OCI-LY1 (cell line): ENCODE measurements around the gene TICRR.

Experiments
- H2AFZ ChIP-seq: fragments of 200-600 bp; sonication (generic), shearing (Covaris generic); 2 replicates; pipeline ENCODE4 v1.6.0; 2014; ENCODE audit warnings: antibody characterized with exemption, mild to moderate bottlenecking, low read length
- H3F3A ChIP-seq: fragments of 200-600 bp; sonication (generic), shearing (Covaris generic); 2 replicates; pipeline ENCODE4 v1.6.0; 2014; ENCODE audit warnings: mild to moderate bottlenecking, antibody characterized with exemption, low read length, moderate library complexity; ENCODE audit not compliant: insufficient read depth
- H3K27ac ChIP-seq: fragments of 200-600 bp; sonication (generic); 2 replicates; pipeline ENCODE4 v1.5.1; 2014; ENCODE audit warnings: low read length, mixed run types, mild to moderate bottlenecking, low read depth; ENCODE audit not compliant: poor library complexity, severe bottlenecking
- H3K27me3 ChIP-seq: fragments of 200-600 bp; sonication (generic); 2 replicates; pipeline ENCODE4 v1.6.0; 2014; ENCODE audit warnings: antibody characterized with exemption, mild to moderate bottlenecking, low read length, moderate library complexity; ENCODE audit not compliant: insufficient read depth
- H3K36me3 ChIP-seq: fragments of 200-600 bp; sonication (generic); 2 replicates; pipeline ENCODE4 v1.6.1; 2014; ENCODE audit warnings: mild to moderate bottlenecking, antibody characterized with exemption, low read length, moderate library complexity, mixed read lengths; ENCODE audit not compliant: insufficient read depth
- H3K4me1 ChIP-seq: fragments of 200-600 bp; sonication (generic); 2 replicates; pipeline ENCODE4 v1.5.1; 2014; ENCODE audit warnings: mild to moderate bottlenecking, low read length, moderate library complexity; ENCODE audit not compliant: insufficient read depth, severe bottlenecking
- H3K4me2 ChIP-seq: fragments of 200-600 bp; sonication (generic), shearing (Covaris generic); 2 replicates; pipeline ENCODE4 v1.6.1; 2014; ENCODE audit warnings: low read length
- H3K4me3 ChIP-seq: fragments of 200-600 bp; sonication (generic); 2 replicates; pipeline ENCODE4 v1.5.1; 2014; ENCODE audit warnings: low read length, low read depth, mild to moderate bottlenecking, mixed read lengths; ENCODE audit not compliant: poor library complexity, severe bottlenecking
- H3K79me2 ChIP-seq: fragments of 200-600 bp; shearing (Covaris generic); 2 replicates; pipeline ENCODE4 v1.6.1; 2016; ENCODE audit warnings: mixed run types, low read length, mixed read lengths; ENCODE audit not compliant: insufficient read depth
- H3K9ac ChIP-seq: fragments of 200-600 bp; sonication (generic), shearing (Covaris generic); 2 replicates; pipeline ENCODE4 v1.6.1; 2014; ENCODE audit warnings: mild to moderate bottlenecking, low read length, mixed read lengths
- H3K9me2 ChIP-seq: fragments of 200-600 bp; sonication (generic), shearing (Covaris generic); 2 replicates; pipeline ENCODE4 v1.6.1; 2014; ENCODE audit warnings: low read depth, mild to moderate bottlenecking, low read length, mixed read lengths
- H3K9me3 ChIP-seq: fragments of 200-600 bp; shearing (Covaris generic); 2 replicates; pipeline ENCODE4 v1.6.1; 2014; ENCODE audit warnings: low read length, mixed read lengths
- H4K20me1 ChIP-seq: fragments of 200-600 bp; sonication (generic), shearing (Covaris generic); 2 replicates; pipeline ENCODE4 v1.6.0; 2016; ENCODE audit warnings: mild to moderate bottlenecking, low read length; ENCODE audit not compliant: insufficient read depth
- EZH2 ChIP-seq: fragments of 200-600 bp; sonication (generic), shearing (Covaris generic); IDR thresholded peaks from 2 replicates; pipeline ENCODE4 v1.8.0; 2017; ENCODE audit warnings: borderline replicate concordance, mixed run types, mild to moderate bottlenecking, antibody characterized with exemption, low read length, moderate library complexity, mixed read lengths
- TF ChIP-seq, protein P1 (sequence below): fragments of 200-600 bp; sonication (generic), shearing (Covaris generic); IDR thresholded peaks from 2 replicates; pipeline ENCODE4 v1.5.1; 2017; ENCODE audit warnings: mild to moderate bottlenecking, antibody characterized with exemption, low read length, moderate library complexity, mixed read lengths

TICRR gene

DNA sequence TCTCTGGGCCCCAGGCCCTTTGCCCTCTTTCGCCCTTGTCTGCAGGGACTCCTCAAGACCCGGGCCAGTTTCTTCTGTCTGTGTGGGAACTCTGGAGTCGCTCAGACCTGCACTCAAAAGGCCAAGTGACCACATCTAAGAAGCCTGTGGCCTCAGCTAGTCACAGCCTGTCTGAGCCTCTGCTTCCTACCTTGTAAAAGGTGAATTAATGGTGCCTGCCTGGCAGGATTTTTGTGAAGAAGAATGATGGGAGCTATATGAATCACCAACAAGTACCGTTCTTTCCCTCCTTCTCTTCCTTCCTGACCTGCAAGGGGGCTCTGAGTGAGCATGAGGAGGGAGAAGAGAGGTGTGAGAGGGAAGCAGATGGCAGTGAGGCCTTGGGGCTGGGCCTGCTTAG, 96.4 kb downstream of the TICRR start:
- no peaks in the 10 kb centered on the region for H3K36me3 ChIP-seq
- no peak overlapping the region for H3K4me3 ChIP-seq
- H3K27me3 ChIP-seq: no peaks in the 10 kb centered on the region
- H4K20me1 ChIP-seq: no peaks in the 10 kb centered on the region
- no peaks in the 10 kb centered on the region for H3K79me2 ChIP-seq
- H3K4me1 ChIP-seq: no peaks in the 10 kb centered on the region
- H3K9me3 ChIP-seq: no peaks in the 10 kb centered on the region
- no peak overlapping the region for H3K27ac ChIP-seq
- no peak overlapping the region for H3K4me2 ChIP-seq
- H3F3A ChIP-seq: no peaks in the 10 kb centered on the region
- no peak overlapping the region for H2AFZ ChIP-seq
- TF ChIP-seq, protein P1, sequence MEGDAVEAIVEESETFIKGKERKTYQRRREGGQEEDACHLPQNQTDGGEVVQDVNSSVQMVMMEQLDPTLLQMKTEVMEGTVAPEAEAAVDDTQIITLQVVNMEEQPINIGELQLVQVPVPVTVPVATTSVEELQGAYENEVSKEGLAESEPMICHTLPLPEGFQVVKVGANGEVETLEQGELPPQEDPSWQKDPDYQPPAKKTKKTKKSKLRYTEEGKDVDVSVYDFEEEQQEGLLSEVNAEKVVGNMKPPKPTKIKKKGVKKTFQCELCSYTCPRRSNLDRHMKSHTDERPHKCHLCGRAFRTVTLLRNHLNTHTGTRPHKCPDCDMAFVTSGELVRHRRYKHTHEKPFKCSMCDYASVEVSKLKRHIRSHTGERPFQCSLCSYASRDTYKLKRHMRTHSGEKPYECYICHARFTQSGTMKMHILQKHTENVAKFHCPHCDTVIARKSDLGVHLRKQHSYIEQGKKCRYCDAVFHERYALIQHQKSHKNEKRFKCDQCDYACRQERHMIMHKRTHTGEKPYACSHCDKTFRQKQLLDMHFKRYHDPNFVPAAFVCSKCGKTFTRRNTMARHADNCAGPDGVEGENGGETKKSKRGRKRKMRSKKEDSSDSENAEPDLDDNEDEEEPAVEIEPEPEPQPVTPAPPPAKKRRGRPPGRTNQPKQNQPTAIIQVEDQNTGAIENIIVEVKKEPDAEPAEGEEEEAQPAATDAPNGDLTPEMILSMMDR: no peak
- no peak for TF ChIP-seq EZH2
- no peak overlapping the region for H3K9ac ChIP-seq
- H3K9me2 ChIP-seq: no peaks in the 10 kb centered on the region

DNA sequence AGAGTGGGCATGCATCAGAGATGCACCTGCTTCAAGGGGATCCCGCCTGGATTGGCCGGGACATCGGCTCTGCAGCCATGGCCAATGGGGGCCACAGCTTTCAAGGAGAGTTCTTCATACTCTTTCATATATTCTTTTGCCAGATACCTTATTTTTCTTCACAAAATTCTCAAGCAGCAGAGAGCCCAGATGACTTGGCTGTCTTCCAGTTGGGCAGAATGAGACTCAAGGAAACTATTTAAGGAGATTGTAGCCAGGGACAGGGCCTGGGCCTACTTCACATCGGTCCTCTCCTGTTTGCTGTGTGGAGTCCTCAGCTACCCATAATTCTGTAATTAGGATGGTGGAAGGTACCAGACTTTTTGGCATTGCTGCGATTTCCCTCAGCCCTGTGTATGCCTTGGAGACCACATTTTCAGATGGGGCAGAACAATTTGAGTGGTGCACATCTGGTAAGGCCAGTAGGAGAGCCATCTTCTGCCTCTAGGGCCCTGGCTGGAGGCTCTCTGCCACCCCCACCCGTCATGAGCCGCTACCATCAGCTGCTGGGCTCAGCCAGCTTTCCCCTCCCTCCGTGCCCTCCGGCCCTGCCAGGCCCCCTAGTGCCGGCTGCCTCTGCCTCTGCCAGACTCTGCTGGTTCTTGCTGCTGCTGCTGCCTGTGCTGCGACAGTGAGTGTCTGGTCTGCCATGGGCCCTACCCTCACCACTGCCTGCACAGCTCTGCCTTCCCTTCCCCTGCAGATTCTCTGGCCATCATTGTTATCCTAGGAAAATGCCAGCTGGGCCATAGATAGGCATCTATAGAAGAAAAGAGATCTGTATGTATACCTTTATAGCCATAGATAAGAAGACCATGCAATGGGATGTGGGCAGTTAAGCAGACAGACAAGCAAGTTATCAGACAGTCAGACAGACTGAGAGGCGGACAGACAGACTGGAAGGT, 97.2 kb downstream of the TICRR start:
- no peaks in the 10 kb centered on the region for H3K9me3 ChIP-seq
- no peak overlapping the region for H3K9ac ChIP-seq
- no peaks in the 10 kb centered on the region for H3F3A ChIP-seq
- H3K27ac ChIP-seq: no peak overlapping the region
- no peak overlapping the region for H2AFZ ChIP-seq
- no peak for TF ChIP-seq EZH2
- TF ChIP-seq, protein P1: no peak
- no peaks in the 10 kb centered on the region for H3K4me1 ChIP-seq
- no peak overlapping the region for H3K4me2 ChIP-seq
- no peaks in the 10 kb centered on the region for H4K20me1 ChIP-seq
- H3K36me3 ChIP-seq: no peaks in the 10 kb centered on the region
- no peaks in the 10 kb centered on the region for H3K79me2 ChIP-seq
- no peaks in the 10 kb centered on the region for H3K27me3 ChIP-seq
- no peak overlapping the region for H3K4me3 ChIP-seq
- H3K9me2 ChIP-seq: no peaks in the 10 kb centered on the region

DNA sequence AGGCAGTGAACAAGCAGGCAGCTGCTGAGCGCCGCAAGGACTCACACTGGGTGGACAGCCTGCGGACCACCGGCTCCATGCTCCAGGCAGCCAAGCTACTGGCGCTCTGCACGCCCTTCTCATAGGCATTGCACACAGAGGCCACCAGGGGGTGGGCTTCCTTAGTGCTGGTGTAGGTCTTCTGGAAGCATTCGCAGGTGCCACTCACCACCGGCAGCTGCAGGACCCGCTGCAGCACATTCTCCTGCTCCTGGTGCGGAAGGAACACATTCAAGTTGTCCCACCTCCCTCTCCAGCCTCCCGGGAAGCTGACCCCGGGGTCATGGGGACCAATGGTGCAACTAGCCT, 97.9 kb downstream of the TICRR start:
- no peaks in the 10 kb centered on the region for H3K4me1 ChIP-seq
- no peaks in the 10 kb centered on the region for H3K36me3 ChIP-seq
- no peaks in the 10 kb centered on the region for H3K27me3 ChIP-seq
- H3K27ac ChIP-seq: no peak overlapping the region
- H3K9ac ChIP-seq: no peak overlapping the region
- H3K79me2 ChIP-seq: no peaks in the 10 kb centered on the region
- H3K9me3 ChIP-seq: no peaks in the 10 kb centered on the region
- H4K20me1 ChIP-seq: no peaks in the 10 kb centered on the region
- H3F3A ChIP-seq: no peaks in the 10 kb centered on the region
- TF ChIP-seq EZH2: no peak
- TF ChIP-seq, protein P1: peak; percentile 66
- H3K9me2 ChIP-seq: no peaks in the 10 kb centered on the region
- no peak overlapping the region for H3K4me2 ChIP-seq
- no peak overlapping the region for H3K4me3 ChIP-seq
- no peak overlapping the region for H2AFZ ChIP-seq
